VCaP (cell line): Measurements from ENCODE around the gene SUMF2.
A peak's percentile ranks its signal among the peaks of the same experiment; 100 is the strongest.

Experiments
- H3K27ac ChIP-seq: fragments of 450-650 bp; 2 replicates; pipeline ENCODE4 v1.5.1; 2017
- CTCF ChIP-seq: fragments of 450-650 bp; conservative IDR thresholded peaks from 2 replicates; pipeline ENCODE4 v1.5.1; 2017; ENCODE audit warnings: mild to moderate bottlenecking, moderate library complexity

Gene SUMF2

GRCh38 chr7:56078196-56078595, 14.1 kb downstream of the SUMF2 start:
- peak overlapping the region; percentile 96 for H3K27ac ChIP-seq

GRCh38 chr7:56079450-56080185, 15.5 kb downstream of the SUMF2 start:
- H3K27ac ChIP-seq = peak overlapping the region; percentile 96
- TF ChIP-seq CTCF = peak; percentile 95

More at GRCh38 chr7:56078196-56078595, 14.1 kb downstream of the SUMF2 start:
- TF ChIP-seq CTCF = no peak

GRCh38 chr7:56080726-56081435, 16.8 kb downstream of the SUMF2 start:
- peak overlapping the region; percentile 96 for H3K27ac ChIP-seq

- TF ChIP-seq CTCF = no peak
- peak overlapping the region; percentile 96 for H3K27ac ChIP-seq
These were observed 17.7 kb downstream of the SUMF2 start for GRCh38 chr7:56081626-56082340.

GRCh38 chr7:56083150-56083785, 19.2 kb downstream of the SUMF2 start:
- no peak for TF ChIP-seq CTCF
- H3K27ac ChIP-seq = peak overlapping the region; percentile 96; the same call in 1 of the 2 replicates

GRCh38 chr7:56086761-56087160, 22.7 kb downstream of the SUMF2 start:
- no peak for TF ChIP-seq CTCF
- no peak overlapping the region for H3K27ac ChIP-seq

- no peak overlapping the region for H3K27ac ChIP-seq
- TF ChIP-seq CTCF = no peak
These were observed 23.4 kb downstream of the SUMF2 start for GRCh38 chr7:56087445-56087844.
